ENCODE measurements around the gene TEKTIP1. TPM values are rescaled to one million over a fixed set of nuclear protein-coding genes. Genes with fewer than 3 reads are reported as not detected.

The TEKTIP1 gene
- total and polyA plus RNA-seq, 10 of the 15 experiments (the other 5 are each of a cell fraction or from before 2014, with no cell fraction given) = 0.18 to 2.6 (median 0.60) TPM; not detected in 5

DNA sequence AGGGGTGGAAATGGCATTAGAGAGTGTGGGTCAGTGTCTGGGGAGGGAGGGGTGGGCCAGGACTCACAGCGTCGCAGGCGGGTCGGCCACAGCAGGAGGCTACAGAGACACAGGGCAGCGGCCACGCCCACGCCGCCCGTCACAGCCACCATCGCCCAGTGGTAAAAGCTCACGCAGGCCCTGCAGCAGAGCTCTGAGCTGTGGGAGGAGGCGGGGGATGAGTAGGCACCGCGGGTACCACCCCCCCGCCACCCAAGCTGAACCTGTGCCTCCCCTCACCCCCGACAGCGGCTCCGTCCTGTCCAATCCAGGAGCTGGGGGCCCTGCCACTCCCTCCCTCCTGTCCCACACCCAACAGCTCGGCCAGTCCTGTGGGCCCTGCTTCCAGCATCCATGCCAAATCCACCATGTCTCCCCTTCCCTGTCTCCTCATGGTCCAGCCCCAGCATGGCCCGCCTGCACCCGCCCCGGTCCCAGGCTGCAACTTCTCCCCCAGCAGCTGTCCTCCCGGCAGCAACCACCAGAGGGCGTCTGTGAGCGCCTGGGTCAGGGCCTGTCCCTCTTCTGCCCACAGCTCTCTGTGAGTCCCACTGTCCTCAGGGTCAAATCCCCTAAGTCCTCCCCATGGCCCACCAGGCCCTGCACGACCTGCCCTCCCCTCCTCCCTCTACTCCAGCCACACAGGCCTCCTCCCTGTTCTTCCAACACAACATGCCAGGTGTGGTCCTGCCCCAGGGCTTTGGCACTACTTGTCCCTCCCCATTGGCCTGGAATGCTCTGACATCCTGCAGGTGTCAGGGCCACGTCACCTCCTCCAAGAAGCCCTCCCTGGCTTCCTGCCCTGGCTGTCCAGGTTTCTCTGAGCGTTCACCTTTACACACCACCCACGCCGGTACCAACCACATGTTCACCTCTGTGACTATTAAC, 6.0 kb downstream of the TEKTIP1 start (continued):
- TF ChIP-seq, protein P1, sequence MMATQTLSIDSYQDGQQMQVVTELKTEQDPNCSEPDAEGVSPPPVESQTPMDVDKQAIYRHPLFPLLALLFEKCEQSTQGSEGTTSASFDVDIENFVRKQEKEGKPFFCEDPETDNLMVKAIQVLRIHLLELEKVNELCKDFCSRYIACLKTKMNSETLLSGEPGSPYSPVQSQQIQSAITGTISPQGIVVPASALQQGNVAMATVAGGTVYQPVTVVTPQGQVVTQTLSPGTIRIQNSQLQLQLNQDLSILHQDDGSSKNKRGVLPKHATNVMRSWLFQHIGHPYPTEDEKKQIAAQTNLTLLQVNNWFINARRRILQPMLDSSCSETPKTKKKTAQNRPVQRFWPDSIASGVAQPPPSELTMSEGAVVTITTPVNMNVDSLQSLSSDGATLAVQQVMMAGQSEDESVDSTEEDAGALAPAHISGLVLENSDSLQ (IDR thresholded peaks at IDR 0.05) = peak; percentile 44; the same call in 1 of the 2 replicates
- TF ChIP-seq BHLHE40 (IDR thresholded peaks at IDR 0.05; ENCODE audit: borderline replicate concordance in 1 of 2, low read depth in 2 of 2, low read length in 1 of 2) (no peak), TCF3 (IDR thresholded peaks at IDR 0.05; ENCODE audit: borderline replicate concordance, insufficient read depth, low read depth, low read length) (0 out of 2 replicates have a peak, but pooled peaks have one; percentile 48), ZNF274 (IDR thresholded peaks at IDR 0.05; ENCODE audit: insufficient read depth, insufficient read length) (no peak), NFYA (IDR thresholded peaks at IDR 0.05; ENCODE audit: borderline replicate concordance, low read depth, low read length) (no peak), POLR2AphosphoS5 (IDR thresholded peaks at IDR 0.05; ENCODE audit: low read length) (no peak), MYB (IDR thresholded peaks at IDR 0.05; ENCODE audit: borderline replicate concordance, low read depth, low read length) (no peak), POLR2A (IDR thresholded peaks at IDR 0.05; ENCODE audit: low read depth, low read length) (no peak; the same call in 1 of the 2 replicates), LARP7 (IDR thresholded peaks at IDR 0.05) (no peak), EZH2 (IDR thresholded peaks at IDR 0.05; ENCODE audit: borderline replicate concordance, control insufficient read depth, low read depth, low read length) (no peak), ZNF24 (IDR thresholded peaks at IDR 0.05) (no peak), RELA (IDR thresholded peaks at IDR 0.05; ENCODE audit: borderline replicate concordance, partially characterized antibody) (no peak), SIX5 (IDR thresholded peaks at IDR 0.05; ENCODE audit: low read depth, low read length, severe bottlenecking) (no peak), TARDBP (IDR thresholded peaks at IDR 0.05; ENCODE audit: borderline replicate concordance) (no peak)
- TF ChIP-seq, protein P2, sequence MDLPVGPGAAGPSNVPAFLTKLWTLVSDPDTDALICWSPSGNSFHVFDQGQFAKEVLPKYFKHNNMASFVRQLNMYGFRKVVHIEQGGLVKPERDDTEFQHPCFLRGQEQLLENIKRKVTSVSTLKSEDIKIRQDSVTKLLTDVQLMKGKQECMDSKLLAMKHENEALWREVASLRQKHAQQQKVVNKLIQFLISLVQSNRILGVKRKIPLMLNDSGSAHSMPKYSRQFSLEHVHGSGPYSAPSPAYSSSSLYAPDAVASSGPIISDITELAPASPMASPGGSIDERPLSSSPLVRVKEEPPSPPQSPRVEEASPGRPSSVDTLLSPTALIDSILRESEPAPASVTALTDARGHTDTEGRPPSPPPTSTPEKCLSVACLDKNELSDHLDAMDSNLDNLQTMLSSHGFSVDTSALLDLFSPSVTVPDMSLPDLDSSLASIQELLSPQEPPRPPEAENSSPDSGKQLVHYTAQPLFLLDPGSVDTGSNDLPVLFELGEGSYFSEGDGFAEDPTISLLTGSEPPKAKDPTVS (IDR thresholded peaks at IDR 0.05; ENCODE audit: low read depth, low read length) = no peak
- TF ChIP-seq, protein P3, sequence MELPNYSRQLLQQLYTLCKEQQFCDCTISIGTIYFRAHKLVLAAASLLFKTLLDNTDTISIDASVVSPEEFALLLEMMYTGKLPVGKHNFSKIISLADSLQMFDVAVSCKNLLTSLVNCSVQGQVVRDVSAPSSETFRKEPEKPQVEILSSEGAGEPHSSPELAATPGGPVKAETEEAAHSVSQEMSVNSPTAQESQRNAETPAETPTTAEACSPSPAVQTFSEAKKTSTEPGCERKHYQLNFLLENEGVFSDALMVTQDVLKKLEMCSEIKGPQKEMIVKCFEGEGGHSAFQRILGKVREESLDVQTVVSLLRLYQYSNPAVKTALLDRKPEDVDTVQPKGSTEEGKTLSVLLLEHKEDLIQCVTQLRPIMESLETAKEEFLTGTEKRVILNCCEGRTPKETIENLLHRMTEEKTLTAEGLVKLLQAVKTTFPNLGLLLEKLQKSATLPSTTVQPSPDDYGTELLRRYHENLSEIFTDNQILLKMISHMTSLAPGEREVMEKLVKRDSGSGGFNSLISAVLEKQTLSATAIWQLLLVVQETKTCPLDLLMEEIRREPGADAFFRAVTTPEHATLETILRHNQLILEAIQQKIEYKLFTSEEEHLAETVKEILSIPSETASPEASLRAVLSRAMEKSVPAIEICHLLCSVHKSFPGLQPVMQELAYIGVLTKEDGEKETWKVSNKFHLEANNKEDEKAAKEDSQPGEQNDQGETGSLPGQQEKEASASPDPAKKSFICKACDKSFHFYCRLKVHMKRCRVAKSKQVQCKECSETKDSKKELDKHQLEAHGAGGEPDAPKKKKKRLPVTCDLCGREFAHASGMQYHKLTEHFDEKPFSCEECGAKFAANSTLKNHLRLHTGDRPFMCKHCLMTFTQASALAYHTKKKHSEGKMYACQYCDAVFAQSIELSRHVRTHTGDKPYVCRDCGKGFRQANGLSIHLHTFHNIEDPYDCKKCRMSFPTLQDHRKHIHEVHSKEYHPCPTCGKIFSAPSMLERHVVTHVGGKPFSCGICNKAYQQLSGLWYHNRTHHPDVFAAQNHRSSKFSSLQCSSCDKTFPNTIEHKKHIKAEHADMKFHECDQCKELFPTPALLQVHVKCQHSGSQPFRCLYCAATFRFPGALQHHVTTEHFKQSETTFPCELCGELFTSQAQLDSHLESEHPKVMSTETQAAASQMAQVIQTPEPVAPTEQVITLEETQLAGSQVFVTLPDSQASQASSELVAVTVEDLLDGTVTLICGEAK (IDR thresholded peaks at IDR 0.05; ENCODE audit: borderline replicate concordance) = no peak
- TF ChIP-seq, protein P4, sequence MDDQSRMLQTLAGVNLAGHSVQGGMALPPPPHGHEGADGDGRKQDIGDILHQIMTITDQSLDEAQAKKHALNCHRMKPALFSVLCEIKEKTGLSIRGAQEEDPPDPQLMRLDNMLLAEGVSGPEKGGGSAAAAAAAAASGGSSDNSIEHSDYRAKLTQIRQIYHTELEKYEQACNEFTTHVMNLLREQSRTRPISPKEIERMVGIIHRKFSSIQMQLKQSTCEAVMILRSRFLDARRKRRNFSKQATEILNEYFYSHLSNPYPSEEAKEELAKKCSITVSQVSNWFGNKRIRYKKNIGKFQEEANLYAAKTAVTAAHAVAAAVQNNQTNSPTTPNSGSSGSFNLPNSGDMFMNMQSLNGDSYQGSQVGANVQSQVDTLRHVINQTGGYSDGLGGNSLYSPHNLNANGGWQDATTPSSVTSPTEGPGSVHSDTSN (IDR thresholded peaks at IDR 0.05; ENCODE audit: insufficient replicate concordance, low read depth, low read length) = no peak
- TF ChIP-seq, protein P5, sequence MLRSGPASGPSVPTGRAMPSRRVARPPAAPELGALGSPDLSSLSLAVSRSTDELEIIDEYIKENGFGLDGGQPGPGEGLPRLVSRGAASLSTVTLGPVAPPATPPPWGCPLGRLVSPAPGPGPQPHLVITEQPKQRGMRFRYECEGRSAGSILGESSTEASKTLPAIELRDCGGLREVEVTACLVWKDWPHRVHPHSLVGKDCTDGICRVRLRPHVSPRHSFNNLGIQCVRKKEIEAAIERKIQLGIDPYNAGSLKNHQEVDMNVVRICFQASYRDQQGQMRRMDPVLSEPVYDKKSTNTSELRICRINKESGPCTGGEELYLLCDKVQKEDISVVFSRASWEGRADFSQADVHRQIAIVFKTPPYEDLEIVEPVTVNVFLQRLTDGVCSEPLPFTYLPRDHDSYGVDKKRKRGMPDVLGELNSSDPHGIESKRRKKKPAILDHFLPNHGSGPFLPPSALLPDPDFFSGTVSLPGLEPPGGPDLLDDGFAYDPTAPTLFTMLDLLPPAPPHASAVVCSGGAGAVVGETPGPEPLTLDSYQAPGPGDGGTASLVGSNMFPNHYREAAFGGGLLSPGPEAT (IDR thresholded peaks at IDR 0.05; ENCODE audit: low read depth) = no peak
